8988T (cell line): ENCODE results near the gene IRX6.

ENCODE experiments used
- DNase-seq: peaks from one replicate; pipeline ENCODE4 v3.0.0; 2011

Gene IRX6

DNA sequence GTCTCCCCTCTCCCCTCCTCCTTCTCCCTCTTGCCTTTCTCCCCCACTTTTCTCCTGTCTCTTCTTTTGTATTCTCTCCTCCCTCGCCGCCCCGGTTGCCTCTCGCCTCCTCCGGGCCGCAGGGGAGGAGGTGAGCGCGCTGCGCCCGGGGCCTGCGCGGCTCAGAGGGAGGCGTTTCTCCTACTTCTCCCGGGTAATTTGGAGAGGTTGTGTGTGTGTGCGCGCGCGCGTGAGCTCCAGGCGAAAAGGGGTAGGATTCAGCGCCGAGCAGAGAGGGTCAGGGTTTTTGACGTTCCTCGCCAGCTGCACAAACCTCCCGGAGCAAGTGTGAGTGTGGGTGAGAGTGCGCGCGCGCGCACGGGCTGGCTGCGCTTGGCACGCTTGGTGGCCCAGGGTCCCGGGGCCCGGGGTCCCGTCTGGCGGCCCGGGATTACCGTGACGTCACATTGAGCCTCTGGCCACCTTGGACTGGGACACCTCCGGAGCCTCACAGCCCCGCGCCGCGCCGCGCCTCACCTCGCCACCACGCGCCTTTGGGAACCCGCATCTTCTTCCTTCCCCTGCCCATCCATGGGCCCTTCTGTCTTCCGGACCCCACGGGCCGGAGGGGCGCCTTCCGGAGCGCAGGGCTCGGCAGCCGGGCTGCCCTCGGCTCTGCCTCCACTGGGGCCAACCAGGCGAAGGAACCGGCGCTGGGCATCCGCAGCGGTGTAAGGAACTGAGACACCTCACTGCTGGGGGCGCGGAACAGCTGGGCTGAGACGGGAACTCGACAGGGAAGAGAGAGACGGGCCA, 479 bp downstream of the IRX6 start:
- DNase-seq: no peak

DNA sequence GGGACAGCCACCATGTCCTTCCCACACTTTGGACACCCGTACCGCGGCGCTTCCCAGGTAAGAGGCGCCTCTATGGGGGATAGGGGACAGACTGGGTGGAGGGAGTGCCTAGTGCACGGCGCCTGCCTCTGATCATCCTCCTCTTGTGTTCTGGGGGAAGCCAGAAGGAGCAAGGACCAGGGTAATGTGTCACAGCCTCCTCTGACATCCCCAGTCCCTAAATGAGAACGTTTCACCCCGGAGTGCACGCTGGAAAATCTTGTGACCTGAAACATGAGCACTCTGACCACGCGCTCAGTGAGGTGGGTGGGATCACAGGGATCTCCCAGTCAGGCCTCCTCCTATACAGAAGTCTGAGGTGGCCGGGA, 1.1 kb downstream of the IRX6 start:
- DNase-seq: no peak

DNA sequence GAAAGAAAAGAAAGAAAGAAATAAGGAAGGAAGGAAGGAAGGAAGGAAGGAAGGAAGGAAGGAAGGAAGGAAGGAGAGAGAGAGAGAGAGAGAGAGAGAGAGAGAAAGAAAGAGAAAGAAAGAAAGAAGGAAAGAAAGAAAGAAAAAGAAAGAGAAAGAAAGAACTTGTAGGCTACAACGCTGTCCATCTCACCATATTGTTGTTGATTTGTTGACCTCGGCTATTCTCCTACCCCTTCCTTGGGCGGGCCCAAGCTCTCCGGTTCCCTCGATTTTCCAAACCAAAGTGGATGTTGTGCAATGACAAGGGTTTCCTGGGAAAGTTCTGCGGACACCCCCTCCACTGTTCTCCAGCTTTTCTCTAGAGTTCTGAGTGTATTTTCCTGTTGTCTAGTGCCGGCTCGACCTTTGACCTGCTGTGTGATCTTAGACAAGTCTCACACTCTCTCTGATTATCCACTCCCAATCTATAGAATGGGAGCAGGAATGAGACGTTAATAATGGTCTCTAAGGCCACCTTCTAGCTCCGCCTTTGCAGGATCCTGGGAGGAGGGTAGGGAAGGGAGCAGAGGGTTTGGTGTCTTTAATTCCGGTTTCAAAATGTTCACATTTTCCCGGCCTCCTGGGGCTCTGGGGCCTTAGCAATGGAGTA, 1.6 kb downstream of the IRX6 start:
- no peak for DNase-seq

DNA sequence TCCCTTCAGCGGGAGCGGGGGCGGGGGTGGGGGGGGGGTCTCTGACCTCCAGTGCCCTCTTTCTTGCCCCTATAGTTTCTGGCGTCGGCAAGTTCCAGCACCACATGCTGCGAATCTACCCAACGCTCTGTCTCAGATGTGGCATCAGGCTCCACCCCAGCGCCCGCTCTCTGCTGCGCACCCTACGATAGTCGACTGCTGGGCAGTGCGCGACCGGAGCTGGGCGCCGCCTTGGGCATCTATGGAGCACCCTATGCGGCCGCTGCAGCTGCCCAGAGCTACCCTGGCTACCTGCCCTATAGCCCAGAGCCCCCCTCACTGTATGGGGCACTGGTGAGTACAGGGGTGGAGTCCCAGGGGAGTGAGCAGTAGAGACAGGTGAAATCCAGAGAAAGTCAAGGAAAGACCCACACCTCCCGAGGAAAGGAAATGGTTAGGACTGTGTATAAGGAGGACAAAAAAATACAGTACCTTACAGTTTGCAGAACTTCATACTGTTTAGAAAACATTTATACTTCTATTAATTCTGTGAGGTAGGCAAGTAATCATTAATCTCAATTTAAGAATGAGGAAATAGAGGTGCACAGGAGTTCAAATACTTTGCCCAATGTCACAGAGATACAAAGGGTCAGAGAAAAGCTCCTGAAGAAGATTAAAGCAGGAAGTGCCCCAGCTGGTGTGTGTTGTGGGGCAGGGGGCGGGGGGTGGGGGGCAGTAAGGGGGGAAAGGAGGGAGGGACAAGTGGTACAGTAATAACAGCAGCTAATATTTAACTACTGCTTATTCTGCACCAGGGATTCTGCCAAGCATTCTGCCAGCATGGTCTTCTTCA, 2.5 kb downstream of the IRX6 start:
- no peak for DNase-seq

DNA sequence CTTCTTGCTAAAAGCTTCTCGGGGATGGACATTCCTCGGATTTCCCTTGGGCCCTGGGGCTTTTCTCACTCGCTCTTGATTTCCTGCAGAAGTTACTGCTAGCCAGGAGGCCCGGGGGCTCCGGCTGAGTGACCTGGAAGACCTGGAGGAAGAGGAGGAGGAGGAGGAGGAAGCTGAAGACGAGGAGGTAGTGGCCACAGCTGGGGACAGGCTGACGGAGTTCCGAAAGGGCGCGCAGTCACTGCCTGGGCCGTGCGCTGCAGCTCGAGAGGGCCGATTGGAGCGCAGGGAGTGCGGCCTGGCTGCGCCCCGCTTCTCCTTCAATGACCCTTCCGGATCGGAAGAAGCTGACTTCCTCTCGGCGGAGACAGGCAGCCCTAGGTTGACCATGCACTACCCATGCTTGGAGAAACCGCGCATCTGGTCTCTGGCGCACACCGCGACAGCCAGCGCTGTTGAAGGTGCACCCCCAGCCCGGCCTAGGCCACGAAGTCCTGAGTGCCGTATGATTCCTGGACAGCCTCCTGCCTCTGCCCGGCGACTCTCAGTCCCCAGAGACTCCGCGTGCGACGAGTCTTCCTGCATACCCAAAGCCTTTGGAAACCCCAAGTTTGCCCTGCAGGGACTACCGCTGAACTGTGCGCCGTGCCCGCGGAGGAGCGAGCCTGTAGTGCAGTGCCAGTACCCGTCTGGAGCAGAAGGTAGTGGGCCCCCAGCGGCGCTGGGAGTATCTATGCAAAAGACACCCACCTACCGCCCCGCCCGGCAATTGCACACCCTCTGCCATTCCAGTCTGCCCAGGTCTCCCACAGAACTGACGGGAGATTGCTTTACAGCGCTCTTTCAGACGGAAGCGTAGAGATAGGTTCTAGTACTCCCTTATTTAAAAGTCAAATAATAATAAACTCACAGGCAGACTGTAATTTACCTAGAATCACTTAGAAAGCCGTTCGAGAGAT, 4.9 kb downstream of the IRX6 start:
- DNase-seq: no peak

DNA sequence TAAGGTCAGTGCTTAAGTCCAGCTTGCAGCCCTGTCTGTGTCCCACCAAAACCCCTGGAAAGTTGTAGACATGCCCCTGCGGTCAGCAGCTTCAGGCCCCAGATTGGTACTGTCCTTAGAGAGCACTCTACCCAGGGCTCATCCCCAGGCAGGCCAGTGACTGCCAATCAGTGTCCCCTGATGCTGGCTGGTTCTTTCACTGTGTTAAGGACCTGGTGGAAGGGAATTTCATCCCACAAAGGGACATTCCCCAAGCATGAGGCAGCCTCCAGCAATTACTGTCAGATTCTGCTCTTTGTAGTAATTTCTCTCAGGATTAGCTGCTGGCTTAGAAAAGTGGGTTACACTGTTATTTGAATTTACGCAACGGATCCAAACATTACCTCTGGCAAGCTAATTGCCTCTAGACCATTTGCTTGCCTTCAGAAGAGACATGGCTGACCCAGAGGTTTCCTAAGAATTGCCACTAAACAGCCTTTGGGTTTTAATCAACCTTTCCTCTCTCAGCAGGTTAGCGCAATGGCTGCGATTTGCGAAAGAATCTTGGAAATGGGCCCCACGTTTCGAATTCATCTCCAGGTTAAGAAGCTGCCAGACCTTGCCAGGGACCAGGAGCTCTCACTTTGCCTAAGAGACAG, 5.9 kb downstream of the IRX6 start:
- no peak for DNase-seq

DNA sequence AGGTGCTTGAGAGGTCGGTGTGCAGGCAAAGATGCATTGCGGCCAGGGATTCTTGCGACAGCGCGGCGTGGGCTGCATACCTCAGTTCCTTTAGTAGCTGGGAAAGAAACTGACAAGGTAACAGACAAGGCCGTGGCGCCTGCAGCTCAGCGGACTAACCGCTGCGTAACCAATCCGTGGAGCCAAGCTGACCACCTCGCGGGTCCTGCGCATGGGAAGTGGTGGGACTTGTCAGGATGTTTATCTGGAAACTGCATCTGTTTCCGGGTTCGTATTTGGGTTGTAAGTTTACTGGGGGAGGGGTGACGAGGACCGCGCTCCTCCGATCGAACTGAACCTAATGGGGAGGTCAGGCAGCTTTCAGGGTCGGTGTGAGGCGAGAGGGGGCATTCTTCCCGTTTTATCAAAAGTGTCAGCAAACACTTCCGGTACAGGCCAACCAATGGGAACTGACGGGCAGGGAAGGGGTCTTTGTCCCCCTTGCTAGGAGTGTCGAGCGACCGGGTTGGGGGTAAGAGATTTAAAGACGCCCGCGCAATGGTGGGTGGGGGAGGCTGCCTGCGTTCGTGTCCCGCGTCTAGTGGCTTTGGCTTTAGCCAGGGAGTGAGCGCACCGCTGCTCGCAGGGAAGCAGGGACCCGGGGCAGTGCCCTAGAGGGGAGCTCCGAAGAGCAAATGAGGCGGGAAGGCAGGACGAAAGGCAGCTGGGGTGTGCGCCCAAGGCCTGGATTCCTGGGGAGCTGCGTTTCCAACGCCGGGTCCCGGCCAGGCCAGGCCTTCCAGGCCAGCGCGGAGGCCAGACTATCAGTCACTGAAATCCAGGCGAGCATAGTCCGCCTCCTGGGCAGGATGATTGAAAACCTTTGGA, 7.0 kb downstream of the IRX6 start:
- no peak for DNase-seq

DNA sequence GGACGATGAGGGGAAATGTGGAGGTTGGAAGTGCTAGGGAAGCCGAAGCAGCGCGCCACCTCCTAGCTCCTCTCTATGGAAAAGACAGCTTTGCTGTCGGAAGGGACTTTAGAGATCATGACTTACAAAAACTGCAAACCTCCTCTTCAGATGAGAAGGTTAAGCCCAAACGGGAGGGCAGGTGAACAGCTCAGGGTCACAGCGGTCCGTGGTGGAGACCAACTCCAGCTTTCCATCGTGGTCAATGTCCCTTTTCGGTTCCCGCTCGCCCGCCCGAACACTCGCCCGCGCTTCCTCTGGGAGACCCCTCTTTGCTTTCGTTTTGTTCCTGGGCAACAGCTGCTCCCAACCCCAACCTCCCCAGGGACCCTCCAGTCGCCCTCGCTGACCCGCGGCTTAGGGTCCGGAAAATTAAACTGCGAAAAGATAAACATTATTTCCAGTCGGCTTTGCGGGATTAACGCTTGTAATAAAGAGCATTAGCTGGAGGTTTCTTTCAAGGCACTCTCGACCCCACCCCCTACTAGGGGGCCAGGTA, 7.7 kb downstream of the IRX6 start:
- no peak for DNase-seq

DNA sequence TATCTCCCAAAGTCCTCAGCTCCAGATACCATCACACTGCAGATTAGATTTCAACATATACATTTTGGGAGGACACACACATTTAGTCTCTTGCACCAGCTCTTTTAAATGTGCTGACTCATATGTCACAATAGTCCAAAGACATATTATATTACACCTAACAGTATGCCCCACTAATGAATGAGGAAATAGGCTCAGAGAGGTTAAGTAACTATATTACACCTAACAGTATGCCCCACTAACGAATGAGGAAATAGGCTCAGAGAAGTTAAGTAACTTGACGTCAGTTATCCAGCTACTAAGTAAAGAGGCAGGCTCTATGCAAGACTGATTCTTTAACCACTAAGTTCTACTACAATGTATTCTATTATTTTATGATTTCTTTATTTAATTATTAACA, 9.7 kb downstream of the IRX6 start:
- no peak for DNase-seq

DNA sequence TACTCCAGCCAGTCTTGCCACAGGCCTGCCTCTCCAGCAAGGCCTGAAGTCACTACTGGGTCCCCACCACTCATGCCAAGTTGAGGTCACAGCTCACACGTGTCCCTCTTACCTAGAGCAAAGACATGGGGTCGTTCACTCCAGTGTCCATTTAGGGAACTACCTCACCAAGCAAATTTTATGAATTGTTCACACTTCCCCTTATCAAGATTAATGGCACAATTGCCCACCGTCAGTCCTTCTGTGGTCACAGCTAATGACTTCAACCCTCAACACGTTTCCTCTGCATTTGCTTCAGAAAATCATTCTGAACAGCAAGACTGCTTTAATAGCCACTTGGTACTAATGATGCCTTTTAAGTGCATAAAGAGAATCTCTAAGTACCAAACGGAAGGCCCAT, 14.6 kb downstream of the IRX6 start:
- DNase-seq: no peak

DNA sequence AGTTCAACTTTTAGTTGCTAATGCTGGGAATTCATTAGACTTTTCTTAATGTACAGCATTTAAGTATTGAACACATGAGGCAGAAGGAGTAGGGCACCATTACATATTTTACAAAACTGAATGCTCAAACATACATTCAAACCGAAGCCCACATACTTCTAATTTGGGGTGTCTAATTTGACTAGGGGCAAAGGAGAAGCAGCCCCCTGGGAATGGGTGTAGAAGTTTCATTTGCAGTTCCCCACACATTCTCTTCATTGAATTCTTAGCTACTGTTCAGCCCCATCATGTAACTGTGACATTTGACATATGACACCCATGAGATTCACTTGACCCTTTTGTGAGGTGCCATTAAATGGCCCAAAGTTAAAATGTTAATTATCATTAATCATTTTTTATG, 16.4 kb downstream of the IRX6 start:
- no peak for DNase-seq

DNA sequence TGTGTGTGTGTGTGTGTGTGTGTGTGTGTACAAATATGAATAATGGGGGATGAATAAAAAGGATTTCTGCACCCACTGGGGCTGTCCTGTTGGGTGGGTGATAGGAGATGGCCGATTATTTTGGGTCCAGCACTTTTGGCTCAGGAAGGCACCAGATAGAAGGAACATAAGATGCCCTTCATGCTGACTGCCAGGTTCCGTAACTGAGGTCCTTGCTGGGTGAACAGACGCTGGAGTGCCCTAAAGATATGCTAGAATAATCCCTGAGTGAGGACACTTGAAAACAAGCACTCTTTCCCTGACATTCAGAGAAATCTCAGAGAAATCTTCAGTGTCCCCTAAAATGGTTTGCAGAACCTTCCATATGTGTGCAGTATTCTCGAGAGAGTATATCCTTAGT, 17.7 kb downstream of the IRX6 start:
- DNase-seq: no peak

DNA sequence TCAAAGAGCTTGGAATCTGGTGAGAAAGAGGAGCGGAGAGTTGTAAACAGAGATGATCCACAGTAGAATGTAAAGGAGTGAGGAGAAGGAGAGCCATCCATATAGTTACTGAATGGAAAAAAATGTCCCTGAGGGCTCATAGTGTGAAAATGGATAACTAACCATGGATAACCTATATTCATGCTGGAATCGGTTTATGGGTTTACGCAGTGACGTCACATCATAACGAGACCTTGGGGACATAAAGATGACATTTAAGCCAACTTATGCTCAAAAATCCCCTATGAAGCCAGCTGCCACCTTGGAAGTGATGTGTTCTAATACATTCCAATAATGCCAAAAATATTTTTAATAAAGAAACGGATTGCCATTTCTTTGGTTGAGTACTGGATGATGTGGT, 22.5 kb downstream of the IRX6 start:
- no peak for DNase-seq

DNA sequence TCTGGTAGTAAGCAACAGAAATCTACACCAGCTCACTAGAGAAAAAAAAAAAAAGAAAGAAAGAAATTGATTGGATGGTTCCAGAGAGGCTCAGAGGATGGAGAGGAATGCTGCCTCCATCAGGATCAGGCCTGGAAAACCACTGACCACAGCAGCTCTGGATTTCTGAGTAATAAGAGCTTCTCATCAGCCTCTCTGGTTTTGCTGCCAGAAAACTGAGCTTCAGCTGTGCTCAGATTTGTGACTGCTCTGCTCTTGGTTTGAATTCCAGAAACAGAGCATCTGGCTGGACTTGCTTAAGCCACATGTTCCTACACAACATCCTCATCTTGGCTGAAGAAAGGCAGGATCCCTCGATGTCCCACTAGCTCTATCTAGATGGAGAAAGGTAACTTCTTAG, 25.9 kb downstream of the IRX6 start:
- DNase-seq: no peak

DNA sequence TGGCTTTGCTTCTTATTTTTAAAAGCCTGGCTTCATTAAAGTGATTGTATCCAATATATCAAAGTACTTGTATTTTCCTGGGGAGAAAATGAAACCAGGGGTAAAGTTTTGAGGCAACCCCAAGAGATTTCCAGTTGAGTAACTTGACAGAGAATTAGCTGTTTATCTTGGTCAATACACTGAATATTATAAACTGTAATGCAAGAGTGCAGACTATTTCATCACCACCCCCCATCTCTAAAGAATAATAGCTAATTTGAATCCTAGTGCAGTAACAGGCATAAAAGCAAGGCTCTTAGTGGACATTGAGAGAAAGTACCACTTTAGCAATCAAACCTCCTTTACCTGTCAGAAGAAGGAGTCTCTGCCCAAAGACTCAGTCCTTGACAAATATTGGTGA, 27.0 kb downstream of the IRX6 start:
- DNase-seq: no peak

DNA sequence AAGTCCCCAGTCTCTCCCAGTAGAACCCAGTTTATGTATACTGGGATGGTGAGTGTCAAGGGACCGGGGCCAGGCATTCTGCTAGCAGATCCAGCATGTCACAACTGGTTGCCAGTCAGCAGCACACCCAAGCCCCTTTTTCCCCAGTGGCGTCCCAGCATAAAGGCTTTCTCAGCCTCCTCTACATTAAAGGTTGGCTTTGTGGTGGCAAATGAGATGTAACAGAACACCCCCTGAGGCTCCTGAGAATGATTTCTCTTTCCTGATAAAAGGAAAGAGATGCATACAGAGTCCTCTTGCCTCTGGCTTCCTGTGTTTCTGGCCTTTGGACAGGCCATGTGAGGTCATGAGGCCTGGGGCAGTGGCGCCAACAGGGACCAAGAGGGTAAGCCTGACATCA, 27.9 kb downstream of the IRX6 start:
- no peak for DNase-seq

DNA sequence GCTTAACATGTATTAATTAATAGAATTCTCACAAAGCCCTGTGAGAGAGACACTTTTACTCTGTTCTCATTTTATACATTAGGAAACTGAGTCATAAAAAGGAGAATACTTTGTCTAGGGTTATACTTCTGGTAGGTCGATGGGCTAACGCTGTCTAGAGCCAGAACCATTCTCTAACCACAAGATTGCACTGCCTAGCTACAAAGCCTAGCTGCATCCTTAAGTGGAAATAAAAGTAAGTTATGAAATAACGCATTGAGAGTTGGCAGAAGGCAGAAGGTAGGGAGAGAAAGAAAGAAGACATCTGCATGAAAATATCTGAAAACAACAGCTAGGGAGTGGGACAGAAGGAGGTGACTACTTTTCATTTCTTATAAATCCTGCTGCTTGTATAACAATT, 33.2 kb downstream of the IRX6 start:
- DNase-seq: no peak

DNA sequence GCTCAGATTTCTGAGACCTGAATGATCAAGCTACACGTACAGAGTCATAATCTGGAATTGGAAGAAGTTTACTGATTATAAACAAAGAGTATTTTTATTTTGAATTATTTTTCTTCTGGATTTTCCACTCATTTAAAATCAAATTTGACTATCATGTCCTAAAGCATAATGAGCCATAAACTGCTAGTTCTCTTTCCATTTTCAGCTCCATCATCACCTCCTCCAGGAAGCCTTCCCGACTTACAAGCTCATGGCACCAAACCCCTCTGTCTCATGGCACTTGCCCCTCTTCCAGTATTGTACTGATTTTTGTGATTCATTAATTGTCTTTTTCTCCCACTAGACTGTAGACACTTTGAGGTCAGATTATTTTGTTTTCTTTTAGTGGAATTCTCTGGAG, 35.9 kb downstream of the IRX6 start:
- no peak for DNase-seq

DNA sequence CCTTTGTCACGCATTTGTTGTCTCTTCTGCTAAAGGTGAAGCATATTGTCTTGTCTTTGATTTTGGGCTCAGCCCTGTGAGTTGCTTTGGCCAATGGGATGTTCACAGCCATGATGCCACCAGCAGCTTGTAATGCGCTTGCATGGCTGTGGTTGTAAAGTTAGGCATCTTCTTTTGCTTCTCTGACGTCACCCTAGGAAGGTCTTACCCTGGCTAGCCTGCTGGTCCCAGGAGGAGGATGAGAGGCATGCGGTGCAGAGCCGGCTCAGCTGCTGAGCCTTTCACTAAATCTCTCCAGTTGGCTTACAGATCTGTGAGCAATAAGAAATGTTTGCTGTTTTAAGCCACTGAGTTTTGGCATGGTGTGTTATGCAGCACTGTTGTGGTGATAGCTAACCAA, 40.8 kb downstream of the IRX6 start:
- DNase-seq: no peak

DNA sequence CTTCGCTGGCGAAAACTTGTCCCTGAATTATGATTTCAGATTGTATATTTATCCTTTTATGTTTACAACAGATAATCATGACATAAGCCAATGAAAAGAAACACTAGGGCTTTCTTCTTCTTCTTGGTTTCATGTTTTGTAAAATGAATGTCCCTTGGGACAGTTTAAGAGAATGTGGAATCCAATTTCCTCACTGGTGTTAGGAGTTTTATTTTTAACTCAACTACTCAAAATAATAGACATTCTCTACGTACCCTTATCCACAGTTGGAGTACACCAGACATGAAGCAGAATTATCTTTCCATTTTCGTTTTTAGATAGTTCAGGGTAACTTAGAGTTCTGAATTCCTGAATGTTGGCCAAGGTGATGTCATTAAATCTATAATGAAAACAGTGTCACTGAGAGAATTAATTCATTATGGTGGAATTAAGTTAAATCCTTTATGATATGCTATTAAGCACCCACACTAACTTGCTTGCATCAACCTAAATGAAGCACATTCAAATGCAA, 43.4 kb downstream of the IRX6 start:
- no peak for DNase-seq
